Smooth muscle cell (in vitro differentiated cells): ENCODE results near the gene CHRND. TPM values are rescaled to one million over a fixed set of nuclear protein-coding genes. Genes with fewer than 3 reads are reported as not detected.

Source experiments
- DNase-seq: peaks from one replicate; lab custom pipeline; 2025; ENCODE audit not compliant: unreplicated experiment; lab: John Stamatoyannopoulos, UW
- H2AFZ ChIP-seq: fragments of 200-600 bp; sonication (generic); 2 replicates; pipeline ENCODE4 v1.6.0; 2016; ENCODE audit warnings: antibody characterized with exemption, low read depth, mild to moderate bottlenecking
- H3F3A ChIP-seq: fragments of 200-600 bp; sonication (generic); 2 replicates; pipeline ENCODE4 v1.6.0; 2017; ENCODE audit warnings: antibody characterized with exemption, low read depth
- H3K27ac ChIP-seq: fragments of 200-600 bp; sonication (generic); 2 replicates; pipeline ENCODE4 v1.5.1; 2016; ENCODE audit warnings: low read depth, mild to moderate bottlenecking
- H3K27me3 ChIP-seq: fragments of 200-600 bp; sonication (generic); 2 replicates; pipeline ENCODE4 v1.6.1; 2016; ENCODE audit warnings: low read depth, mild to moderate bottlenecking
- H3K36me3 ChIP-seq: fragments of 200-600 bp; sonication (generic); 2 replicates; pipeline ENCODE4 v1.5.1; 2016; ENCODE audit warnings: low read depth
- H3K4me1 ChIP-seq: fragments of 200-600 bp; sonication (generic); 2 replicates; pipeline ENCODE4 v1.5.1; 2016; ENCODE audit warnings: low read depth
- H3K4me2 ChIP-seq: fragments of 200-600 bp; sonication (generic); 2 replicates; pipeline ENCODE4 v1.6.0; 2016; ENCODE audit warnings: mild to moderate bottlenecking
- H3K4me3 ChIP-seq: fragments of 200-600 bp; sonication (generic); 2 replicates; pipeline ENCODE4 v1.5.1; 2016; ENCODE audit warnings: mild to moderate bottlenecking
- H3K79me2 ChIP-seq: fragments of 200-600 bp; sonication (generic); 2 replicates; pipeline ENCODE4 v1.6.0; 2016; ENCODE audit warnings: low read depth, mild to moderate bottlenecking
- H3K9ac ChIP-seq: fragments of 200-600 bp; sonication (generic); 2 replicates; pipeline ENCODE4 v1.6.0; 2016; ENCODE audit warnings: low read depth
- H3K9me3 ChIP-seq: fragments of 200-600 bp; sonication (generic); replicated peaks from 2 replicates; pipeline ENCODE4 v1.5.1; 2016; ENCODE audit warnings: low read depth
- H4K20me1 ChIP-seq: fragments of 200-600 bp; sonication (generic); 2 replicates; pipeline ENCODE4 v1.6.0; 2016; ENCODE audit warnings: low read depth
- CTCF ChIP-seq: fragments of 200-600 bp; sonication (generic); IDR thresholded peaks from 2 replicates; pipeline ENCODE4 v1.5.1; 2017; ENCODE audit warnings: borderline replicate concordance, mild to moderate bottlenecking, antibody characterized with exemption; ENCODE audit not compliant: insufficient read depth, poor library complexity, severe bottlenecking
- WGBS: methylation state at CpG from one replicate; pipeline ENCODE4 v1.1.7; 2016; ENCODE audit warnings: low lambda C conversion rate; 5-methylcytosine and 5-hydroxymethylcytosine counted together
- polyA plus RNA-seq: library from polyadenylated mRNA; unstranded; fragments of >200 nt; fragmentation: Nextera tagmentation; extraction: Ambion mirVana; gene quantifications from 2 replicates; pipeline ENCODE4 v1.2.1, GENCODE V29; 2016
- total RNA-seq: library from RNA; depleted of rRNA; stranded (reverse); fragments of >200 nt; gene quantifications from 2 replicates; pipeline ENCODE4 v1.2.3, GENCODE V29; 2014

Gene CHRND
- total RNA-seq (not detected in 2 replicates), polyA plus RNA-seq (not detected in 2 replicates)

- Histone ChIP-seq H3K4me2 (no peak within 1 kb of the TSS), H3K27me3 (peaks cover 35% of the 10 kb centered on the region), H3K27ac (no peak within 1 kb of the TSS), H3K79me2 (no peaks in the 10 kb centered on the region), H3F3A (no peaks in the 10 kb centered on the region), H3K9me3 (no peaks in the 10 kb centered on the region), H2AFZ (no peak within 1 kb of the TSS), H3K4me3 (no peak within 1 kb of the TSS), H3K36me3 (no peaks in the 10 kb centered on the region), H3K9ac (no peak within 1 kb of the TSS), H3K4me1 (peaks cover 4% of the 10 kb centered on the region), H4K20me1 (no peaks in the 10 kb centered on the region)
- no peak for TF ChIP-seq CTCF
- DNase-seq = no peak
- WGBS = 64% methylated on average over 14 of the region's 18 CpGs
These were observed at the start of gene CHRND for GRCh38 chr2:232525791-232526371. Gene CHRND (plus strand): TSS chr2:232526160. CDS start chr2:232526216, 56 bp downstream.

DNA sequence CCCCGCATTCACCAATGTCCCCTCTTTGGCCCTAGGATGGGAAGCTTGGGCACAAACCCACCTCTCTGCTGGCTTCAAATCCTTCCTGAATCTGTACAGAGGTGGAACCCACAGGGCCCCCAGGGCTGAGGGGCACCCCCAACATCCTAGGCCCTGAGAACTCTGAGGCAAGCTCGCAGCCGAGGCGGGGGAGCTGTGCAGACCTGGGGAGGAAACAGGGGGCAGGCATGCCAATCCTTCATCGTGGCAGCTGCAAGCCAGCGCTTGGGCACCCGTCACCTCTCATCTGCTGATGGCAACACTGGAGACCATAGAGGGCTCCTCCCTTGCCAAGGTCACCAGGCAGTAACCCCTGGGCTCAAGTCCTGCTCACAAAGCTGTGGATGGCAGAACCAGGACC, 49.2 kb upstream of the CHRND start:
- Histone ChIP-seq H3K27ac (no peak overlapping the region), H3K9me3 (no peaks in the 10 kb centered on the region), H3K9ac (no peak overlapping the region), H2AFZ (no peak overlapping the region), H3K4me1 (no peaks in the 10 kb centered on the region), H4K20me1 (no peaks in the 10 kb centered on the region), H3K27me3 (peaks cover 48% of the 10 kb centered on the region), H3K4me2 (no peak overlapping the region), H3F3A (no peaks in the 10 kb centered on the region), H3K79me2 (no peaks in the 10 kb centered on the region), H3K36me3 (no peaks in the 10 kb centered on the region), H3K4me3 (no peak overlapping the region)
- 96% methylated on average over 7 of the region's 7 CpGs for WGBS
- no peak for DNase-seq
- TF ChIP-seq CTCF = no peak

- Histone ChIP-seq H3K4me2 (no peak overlapping the region), H3K79me2 (no peaks in the 10 kb centered on the region), H2AFZ (no peak overlapping the region), H3F3A (no peaks in the 10 kb centered on the region), H3K9ac (no peak overlapping the region), H3K4me3 (no peak overlapping the region), H3K4me1 (no peaks in the 10 kb centered on the region), H3K36me3 (no peaks in the 10 kb centered on the region), H3K27ac (no peak overlapping the region), H3K9me3 (no peaks in the 10 kb centered on the region), H3K27me3 (peaks cover 48% of the 10 kb centered on the region), H4K20me1 (no peaks in the 10 kb centered on the region)
- DNase-seq = no peak
- WGBS = 81% methylated on average over 13 of the region's 13 CpGs
- no peak for TF ChIP-seq CTCF
These were observed 48.0 kb upstream of the CHRND start for GRCh38 chr2:232477751-232478510.
